T-helper 1 cell treated with Interleukin-12 subunit alpha and Interleukin-12 subunit beta and Interleukin-4 antibody, amounts not matched to agents 30 μg/mL and 1 μg/mL, for 36 hours (primary cell): ENCODE results near the gene ZBTB7C.
"Not testable (repeated sequence)": the region's sequence is repeated elsewhere in the genome, so short reads cannot be mapped to it uniquely, and the experiment has no call there.

ENCODE experiments used
- H3K27ac Mint-ChIP-seq: one replicate; pipeline ENCODE4 v1.8.0; 2021; ENCODE audit warnings: mild to moderate bottlenecking, mixed read lengths
- H3K27me3 Mint-ChIP-seq: one replicate; pipeline ENCODE4 v1.8.0; 2021; ENCODE audit warnings: low read depth, mixed read lengths
- H3K36me3 Mint-ChIP-seq: one replicate; pipeline ENCODE4 v1.8.0; 2021; ENCODE audit warnings: low read depth, mixed read lengths
- H3K4me1 Mint-ChIP-seq: one replicate; pipeline ENCODE4 v1.8.0; 2021; ENCODE audit warnings: low read depth, mixed read lengths
- H3K4me3 Mint-ChIP-seq: one replicate; pipeline ENCODE4 v1.8.0; 2021; ENCODE audit warnings: mild to moderate bottlenecking, moderate library complexity, mixed read lengths
- H3K9me3 Mint-ChIP-seq: one replicate; pipeline ENCODE4 v1.8.0; 2021; ENCODE audit warnings: mixed read lengths

ZBTB7C gene

GRCh38 chr18:48434382-48434781, 25.2 kb upstream of the ZBTB7C start:
- not testable (repeated sequence) for H3K4me3 Mint-ChIP-seq, H3K27ac Mint-ChIP-seq, H3K36me3 Mint-ChIP-seq, H3K9me3 Mint-ChIP-seq, H3K4me1 Mint-ChIP-seq
- H3K27me3 Mint-ChIP-seq, result peaks cover 23% of the 10 kb centered on the region

DNA sequence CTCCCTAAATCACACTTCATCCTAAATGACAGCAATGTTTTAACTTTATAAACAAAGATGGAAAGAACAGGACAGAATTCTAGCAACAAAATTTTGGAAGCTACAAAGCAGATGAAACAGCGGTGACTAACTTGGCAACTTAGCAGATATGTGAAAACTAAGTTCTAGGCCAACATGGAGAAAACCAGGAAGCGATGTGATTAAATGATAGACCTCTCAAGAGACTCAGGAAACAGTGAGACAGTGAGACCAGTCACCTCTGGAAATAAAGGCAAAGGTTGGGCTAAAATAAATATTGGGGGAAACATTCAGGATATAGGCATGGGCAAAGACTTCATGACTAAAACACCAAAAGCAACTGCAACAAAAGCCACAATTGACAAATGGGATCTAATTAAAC, 24.4 kb upstream of the ZBTB7C start:
- no peaks in the 10 kb centered on the region for H3K36me3 Mint-ChIP-seq
- no peaks in the 10 kb centered on the region for H3K4me1 Mint-ChIP-seq
- H3K9me3 Mint-ChIP-seq, result no peaks in the 10 kb centered on the region
- no peak overlapping the region for H3K4me3 Mint-ChIP-seq
- peaks cover 24% of the 10 kb centered on the region for H3K27me3 Mint-ChIP-seq
- no peak overlapping the region for H3K27ac Mint-ChIP-seq

GRCh38 chr18:48430150-48430549, 21.0 kb upstream of the ZBTB7C start:
- Mint-ChIP-seq H3K4me3 (no peak overlapping the region), H3K27me3 (peaks cover 24% of the 10 kb centered on the region), H3K36me3 (no peaks in the 10 kb centered on the region), H3K9me3 (no peaks in the 10 kb centered on the region), H3K27ac (no peak overlapping the region), H3K4me1 (no peaks in the 10 kb centered on the region)

DNA sequence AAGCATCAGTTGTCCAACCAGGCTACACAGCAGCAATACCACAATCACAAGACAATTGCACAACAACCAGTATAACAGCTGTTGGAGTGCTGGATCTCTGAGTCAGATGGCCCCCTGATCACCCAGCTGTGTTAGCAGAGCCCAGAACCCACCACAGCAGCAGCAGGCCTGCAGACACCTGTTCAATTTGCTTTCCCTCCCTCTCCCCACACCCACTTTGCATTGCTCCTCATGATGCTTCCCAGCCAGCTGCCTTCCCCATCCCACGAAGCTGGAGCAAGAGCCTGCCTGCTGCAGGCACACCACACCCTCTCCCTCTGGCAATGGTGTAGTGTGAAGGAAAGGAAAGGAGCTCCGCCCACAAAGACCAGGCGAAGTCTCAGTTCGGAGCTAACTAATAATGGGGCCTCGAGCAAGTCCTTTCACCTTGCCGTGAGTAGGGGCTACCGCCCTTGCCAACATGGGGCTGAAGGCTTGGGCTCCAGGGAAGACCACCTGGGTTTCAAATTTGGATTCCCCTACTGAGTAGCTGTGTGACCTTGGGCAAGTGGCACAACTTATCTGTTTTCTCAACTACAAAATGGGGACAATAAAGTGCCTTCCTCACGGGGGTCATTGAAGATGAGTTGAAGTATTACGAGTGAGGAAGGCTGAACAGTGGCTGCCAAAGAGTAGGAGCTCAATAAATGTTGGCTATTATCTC, 19.4 kb upstream of the ZBTB7C start:
- Mint-ChIP-seq H3K9me3 (no peaks in the 10 kb centered on the region), H3K27ac (no peak overlapping the region), H3K36me3 (no peaks in the 10 kb centered on the region), H3K4me3 (no peak overlapping the region), H3K4me1 (no peaks in the 10 kb centered on the region), H3K27me3 (peaks cover 39% of the 10 kb centered on the region)

DNA sequence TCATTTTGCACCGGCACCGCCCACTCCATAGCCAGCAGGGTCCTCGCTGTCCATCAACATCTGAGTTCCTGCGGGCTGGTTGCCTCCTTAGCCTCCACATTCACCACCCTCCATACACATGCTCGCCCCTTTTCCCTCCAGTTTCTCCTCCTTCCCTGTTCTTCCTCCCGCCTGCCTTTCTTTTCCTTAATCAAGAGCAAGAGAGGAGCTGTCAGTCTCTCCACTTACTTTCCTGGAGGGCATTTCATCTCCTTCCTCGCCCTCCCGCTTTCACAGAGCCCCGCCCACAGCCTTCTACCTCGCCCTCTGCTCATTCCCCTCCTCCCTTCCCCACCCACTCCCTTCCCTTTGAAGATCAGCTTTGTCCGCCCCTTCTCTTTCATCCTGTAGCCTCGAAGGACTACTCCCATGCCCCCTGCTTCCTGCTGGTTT, 13.8 kb upstream of the ZBTB7C start:
- Mint-ChIP-seq H3K36me3 (no peaks in the 10 kb centered on the region), H3K27me3 (peaks cover 52% of the 10 kb centered on the region), H3K4me1 (peaks cover 2% of the 10 kb centered on the region), H3K27ac (no peak overlapping the region), H3K9me3 (no peaks in the 10 kb centered on the region), H3K4me3 (no peak overlapping the region)

DNA sequence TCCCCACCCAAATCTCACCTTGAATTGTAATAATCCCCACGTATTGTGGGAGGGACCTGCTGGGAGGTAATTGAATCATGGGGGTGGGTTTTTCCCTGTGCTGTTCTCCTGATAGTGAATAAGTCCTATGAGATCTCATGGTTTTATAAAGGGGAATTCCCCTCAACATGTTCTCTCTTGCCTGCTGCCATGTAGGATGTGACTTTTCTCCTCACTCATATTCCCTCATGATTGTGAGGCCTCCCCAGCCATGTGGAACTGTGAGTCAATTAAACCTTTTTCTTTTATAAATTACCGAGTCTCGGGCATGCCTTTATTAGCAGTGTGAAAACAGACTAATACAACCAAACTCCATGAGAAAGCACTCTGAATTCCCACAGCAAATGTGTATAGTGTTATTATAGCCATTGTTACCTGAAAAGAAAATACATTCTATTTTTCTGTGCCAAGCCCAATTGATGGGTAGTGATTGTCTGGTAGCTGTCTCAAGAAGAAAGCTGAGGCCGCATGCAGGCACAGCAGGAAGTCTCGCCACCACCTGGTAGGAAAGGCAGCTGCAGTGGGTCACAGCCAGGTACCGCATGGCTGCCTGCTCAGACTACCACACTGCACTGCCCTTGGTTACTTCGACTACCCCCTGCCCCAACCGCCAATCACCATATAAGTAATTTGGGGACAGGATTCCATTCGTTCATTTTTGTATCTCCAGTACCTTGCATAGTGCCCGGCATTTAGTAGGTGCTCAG, 10.3 kb upstream of the ZBTB7C start:
- no peak overlapping the region for H3K4me3 Mint-ChIP-seq
- H3K27ac Mint-ChIP-seq, result no peak overlapping the region
- peaks cover 2% of the 10 kb centered on the region for H3K4me1 Mint-ChIP-seq
- peaks cover 61% of the 10 kb centered on the region for H3K27me3 Mint-ChIP-seq
- H3K9me3 Mint-ChIP-seq, result no peaks in the 10 kb centered on the region
- H3K36me3 Mint-ChIP-seq, result no peaks in the 10 kb centered on the region

DNA sequence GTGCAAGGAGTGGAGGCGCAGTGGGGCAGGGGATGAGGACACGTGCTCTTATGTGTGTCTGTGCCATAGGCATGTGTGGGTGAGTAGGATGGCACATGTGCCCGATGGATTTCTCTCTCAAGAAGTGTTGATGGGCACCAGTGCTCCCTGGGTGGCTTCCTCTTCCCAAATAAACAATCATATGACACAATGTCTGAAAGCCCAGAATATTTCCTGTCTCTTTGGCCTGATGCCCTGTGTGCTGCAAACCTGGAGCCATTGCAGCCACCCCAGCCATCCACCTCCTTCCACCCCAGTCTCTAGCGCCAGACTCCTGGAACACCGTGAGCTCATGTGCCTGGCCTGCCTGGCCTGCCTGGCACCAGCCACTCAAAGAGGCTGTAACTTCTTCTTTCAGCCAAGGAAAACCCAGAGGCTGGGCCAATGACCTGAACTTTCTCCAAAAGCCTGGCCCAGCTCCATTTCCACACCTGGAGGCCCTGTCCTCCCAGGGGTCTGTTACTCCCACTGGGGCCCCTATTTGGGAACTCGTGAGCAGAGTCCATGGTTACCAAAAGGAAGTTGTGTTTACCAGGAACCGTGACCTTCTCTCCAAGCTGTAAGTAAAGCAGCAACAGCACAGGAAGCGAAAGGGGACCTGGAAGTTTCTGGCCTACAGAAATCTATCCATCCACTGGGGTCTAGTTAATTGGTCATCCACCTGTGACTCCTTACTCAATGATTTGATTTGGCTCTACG, 9.5 kb upstream of the ZBTB7C start:
- Mint-ChIP-seq H3K4me3 (no peak overlapping the region), H3K4me1 (peaks cover 2% of the 10 kb centered on the region), H3K27me3 (peaks cover 61% of the 10 kb centered on the region), H3K9me3 (no peaks in the 10 kb centered on the region), H3K27ac (no peak overlapping the region), H3K36me3 (no peaks in the 10 kb centered on the region)

DNA sequence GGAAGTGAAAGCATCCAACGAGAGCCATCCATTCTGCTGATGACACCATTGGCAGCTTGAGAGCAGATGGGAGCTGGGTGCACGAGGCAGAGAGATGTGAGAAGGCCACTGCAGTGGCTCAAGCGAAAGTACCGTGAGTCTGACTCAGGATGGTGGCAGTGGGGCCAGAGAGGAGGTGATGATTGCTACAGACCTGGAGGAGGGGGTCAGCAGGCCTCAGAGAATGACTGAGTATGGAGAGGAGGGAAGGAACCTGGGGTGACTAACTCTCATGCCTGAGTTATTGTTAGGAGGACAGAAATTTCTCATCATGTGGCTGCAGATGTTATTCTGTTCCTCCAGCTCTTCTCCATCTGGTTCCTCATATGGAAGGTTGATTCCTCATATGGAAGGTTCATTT, 8.8 kb upstream of the ZBTB7C start:
- H3K9me3 Mint-ChIP-seq, result no peaks in the 10 kb centered on the region
- H3K27ac Mint-ChIP-seq, result no peak overlapping the region
- H3K36me3 Mint-ChIP-seq, result no peaks in the 10 kb centered on the region
- H3K4me1 Mint-ChIP-seq, result peaks cover 2% of the 10 kb centered on the region
- no peak overlapping the region for H3K4me3 Mint-ChIP-seq
- H3K27me3 Mint-ChIP-seq, result peaks cover 61% of the 10 kb centered on the region

DNA sequence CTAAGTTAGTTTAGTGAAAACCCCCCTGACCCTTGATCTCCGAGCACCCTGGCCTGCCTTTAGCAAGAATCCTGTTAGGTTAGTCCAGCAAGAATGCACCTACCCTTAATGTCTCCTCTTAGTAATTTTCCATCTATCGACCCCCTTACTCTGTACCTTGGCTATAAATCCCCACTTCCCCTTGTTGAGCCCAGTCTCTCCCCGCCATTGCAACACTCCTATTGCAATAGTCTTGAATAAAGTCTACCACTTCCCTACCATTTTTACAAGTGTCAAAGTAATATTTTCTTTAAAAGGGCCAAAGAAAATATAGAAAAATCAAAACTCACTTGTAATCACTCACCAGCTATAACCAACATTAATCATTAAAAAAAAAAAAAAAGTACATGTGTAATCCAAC, 4.2 kb upstream of the ZBTB7C start:
- Mint-ChIP-seq H3K27ac (no peak overlapping the region), H3K4me3 (no peak overlapping the region), H3K27me3 (peaks cover 71% of the 10 kb centered on the region), H3K4me1 (peaks cover 9% of the 10 kb centered on the region), H3K9me3 (no peaks in the 10 kb centered on the region), H3K36me3 (no peaks in the 10 kb centered on the region)

GRCh38 chr18:48412339-48412929, 3.3 kb upstream of the ZBTB7C start:
- H3K4me3 Mint-ChIP-seq, result no peak overlapping the region
- no peaks in the 10 kb centered on the region for H3K36me3 Mint-ChIP-seq
- H3K27me3 Mint-ChIP-seq, result peaks cover 74% of the 10 kb centered on the region
- H3K27ac Mint-ChIP-seq, result no peak overlapping the region
- H3K9me3 Mint-ChIP-seq, result no peaks in the 10 kb centered on the region
- H3K4me1 Mint-ChIP-seq, result peaks cover 12% of the 10 kb centered on the region

DNA sequence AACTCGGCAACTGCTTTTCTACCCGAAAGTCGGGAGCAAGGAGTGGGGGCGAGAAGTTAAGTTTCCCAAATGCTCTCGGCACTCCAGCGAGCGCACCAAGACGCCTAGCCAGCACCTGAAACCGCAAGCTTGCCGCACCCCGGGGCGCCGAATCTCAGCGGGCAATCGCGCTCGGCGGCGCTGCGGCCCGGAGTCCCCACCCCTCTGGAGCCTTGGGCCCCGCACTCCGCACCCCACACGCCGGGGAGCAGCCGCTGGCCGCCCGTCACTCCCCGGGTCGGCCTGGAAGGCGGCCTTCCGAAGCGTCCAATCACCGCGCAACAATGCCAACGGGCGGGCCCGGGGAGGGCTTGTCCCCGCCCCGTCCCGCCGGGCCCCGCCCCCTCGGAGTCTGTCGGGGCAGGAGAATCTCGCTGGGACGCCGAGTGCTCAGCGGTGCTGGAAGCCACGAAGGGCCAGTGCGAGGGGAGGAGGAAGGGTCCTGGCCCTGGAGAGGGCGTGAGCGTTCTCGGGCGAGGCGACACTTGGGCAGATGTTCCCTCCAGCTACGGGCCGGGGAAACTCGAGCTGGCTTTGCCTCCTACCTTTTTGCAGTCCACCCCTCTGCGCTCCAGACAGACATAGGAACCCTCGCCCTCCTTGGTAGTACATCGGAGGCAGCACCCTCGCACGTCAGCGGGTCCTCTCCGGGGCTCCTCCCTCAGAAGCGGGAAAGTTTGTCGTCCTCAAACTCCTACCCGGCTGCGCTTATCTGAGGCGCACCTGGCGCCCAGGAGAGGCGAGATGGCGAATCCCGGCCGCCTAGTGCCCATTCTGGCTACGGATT, 1.1 kb upstream of the ZBTB7C start:
- Mint-ChIP-seq H3K9me3 (no peaks in the 10 kb centered on the region), H3K27ac (no peak overlapping the region), H3K27me3 (peaks cover 76% of the 10 kb centered on the region), H3K4me3 (peak overlapping the region; percentile 52), H3K36me3 (no peaks in the 10 kb centered on the region), H3K4me1 (peaks cover 12% of the 10 kb centered on the region)

- peaks cover 13% of the 10 kb centered on the region for H3K4me1 Mint-ChIP-seq
- no peaks in the 10 kb centered on the region for H3K36me3 Mint-ChIP-seq
- H3K4me3 Mint-ChIP-seq, result peak overlapping the region; percentile 52
- peaks cover 76% of the 10 kb centered on the region for H3K27me3 Mint-ChIP-seq
- no peaks in the 10 kb centered on the region for H3K9me3 Mint-ChIP-seq
- H3K27ac Mint-ChIP-seq, result no peak overlapping the region
These were observed 460 bp upstream of the ZBTB7C start for GRCh38 chr18:48409591-48410094.

- Mint-ChIP-seq H3K36me3 (no peaks in the 10 kb centered on the region), H3K4me1 (peaks cover 14% of the 10 kb centered on the region), H3K27ac (no peak overlapping the region), H3K9me3 (no peaks in the 10 kb centered on the region), H3K27me3 (peaks cover 75% of the 10 kb centered on the region), H3K4me3 (peak overlapping the region; percentile 77)
These were observed 964 bp downstream of the ZBTB7C start for GRCh38 chr18:48408111-48408726.
